PC-9 (cell line): ENCODE results near the gene PRR3.

ENCODE experiments used
- EZH2 ChIP-seq: fragments of 200-600 bp; sonication (generic); IDR thresholded peaks from 2 replicates; pipeline ENCODE4 v1.8.0; 2017; ENCODE audit warnings: antibody characterized with exemption, low read depth
- TF ChIP-seq, protein P1 (sequence below): fragments of 200-600 bp; sonication (generic); conservative IDR thresholded peaks from 2 replicates; pipeline ENCODE4 v1.6.1; 2017; ENCODE audit warnings: mixed run types, antibody characterized with exemption, mild to moderate bottlenecking, moderate library complexity

DNA sequence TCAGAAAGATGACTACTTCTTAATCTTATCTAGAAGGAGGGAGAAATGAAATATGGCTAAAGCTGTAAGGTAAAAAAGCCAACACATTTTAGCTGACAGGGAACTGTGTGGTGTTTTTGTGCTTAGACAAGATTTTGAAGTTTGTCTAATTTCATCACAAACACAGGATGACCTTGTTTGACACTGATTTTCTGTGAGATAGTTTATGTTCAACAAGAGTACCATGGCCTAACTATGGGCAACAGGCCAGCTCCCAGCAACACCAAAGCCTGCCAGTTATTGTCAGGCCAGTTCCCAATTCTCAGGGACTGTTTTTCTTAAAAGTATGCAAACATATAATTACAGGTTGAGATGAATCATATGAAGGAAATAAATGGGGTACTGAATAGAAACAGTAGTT, 8.7 kb downstream of the PRR3 start:
- TF ChIP-seq, protein P1, sequence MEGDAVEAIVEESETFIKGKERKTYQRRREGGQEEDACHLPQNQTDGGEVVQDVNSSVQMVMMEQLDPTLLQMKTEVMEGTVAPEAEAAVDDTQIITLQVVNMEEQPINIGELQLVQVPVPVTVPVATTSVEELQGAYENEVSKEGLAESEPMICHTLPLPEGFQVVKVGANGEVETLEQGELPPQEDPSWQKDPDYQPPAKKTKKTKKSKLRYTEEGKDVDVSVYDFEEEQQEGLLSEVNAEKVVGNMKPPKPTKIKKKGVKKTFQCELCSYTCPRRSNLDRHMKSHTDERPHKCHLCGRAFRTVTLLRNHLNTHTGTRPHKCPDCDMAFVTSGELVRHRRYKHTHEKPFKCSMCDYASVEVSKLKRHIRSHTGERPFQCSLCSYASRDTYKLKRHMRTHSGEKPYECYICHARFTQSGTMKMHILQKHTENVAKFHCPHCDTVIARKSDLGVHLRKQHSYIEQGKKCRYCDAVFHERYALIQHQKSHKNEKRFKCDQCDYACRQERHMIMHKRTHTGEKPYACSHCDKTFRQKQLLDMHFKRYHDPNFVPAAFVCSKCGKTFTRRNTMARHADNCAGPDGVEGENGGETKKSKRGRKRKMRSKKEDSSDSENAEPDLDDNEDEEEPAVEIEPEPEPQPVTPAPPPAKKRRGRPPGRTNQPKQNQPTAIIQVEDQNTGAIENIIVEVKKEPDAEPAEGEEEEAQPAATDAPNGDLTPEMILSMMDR = no peak
- TF ChIP-seq EZH2 = no peak
